Liver (tissue), 3 donors: Measurements from ENCODE around the gene HUWE1.

Experiments used
- CTCF ChIP-seq: fragments of 150-350 bp; IDR thresholded peaks from 2 replicates; pipeline ENCODE4 v1.5.1; 2017; ENCODE audit warnings: improper control_type of control experiment, low read depth, low read length; ENCODE audit not compliant: missing input control
- RAD21 ChIP-seq, 2 donors: IDR thresholded peaks; 2 replicates each; pipeline ENCODE4 v1.6.1; 2016; ENCODE audit warnings: antibody characterized with exemption in 2 of 2, mild to moderate bottlenecking in 2 of 2
- RXRA ChIP-seq, 2 donors: IDR thresholded peaks; 2 replicates each; pipeline ENCODE4 v1.6.1; 2017 to 2018; ENCODE audit warnings: antibody characterized with exemption in 2 of 2, mild to moderate bottlenecking in 1 of 2
- TAF1 ChIP-seq: conservative IDR thresholded peaks from 2 replicates; pipeline ENCODE4 v1.6.1; 2016; ENCODE audit warnings: antibody characterized with exemption, mild to moderate bottlenecking
- YY1 ChIP-seq: IDR thresholded peaks from 2 replicates; pipeline ENCODE4 v1.6.1; 2016; ENCODE audit warnings: antibody characterized with exemption, mild to moderate bottlenecking
- TF ChIP-seq, protein P1 (sequence below): IDR thresholded peaks from 2 replicates; pipeline ENCODE4 v1.6.1; 2016; ENCODE audit warnings: antibody characterized with exemption
- TF ChIP-seq, protein P2 (sequence below): IDR thresholded peaks from 2 replicates; pipeline ENCODE4 v1.6.1; 2016; ENCODE audit warnings: antibody characterized with exemption, mild to moderate bottlenecking
- donor health status: healthy.
- donor health status: healthy.

DNA sequence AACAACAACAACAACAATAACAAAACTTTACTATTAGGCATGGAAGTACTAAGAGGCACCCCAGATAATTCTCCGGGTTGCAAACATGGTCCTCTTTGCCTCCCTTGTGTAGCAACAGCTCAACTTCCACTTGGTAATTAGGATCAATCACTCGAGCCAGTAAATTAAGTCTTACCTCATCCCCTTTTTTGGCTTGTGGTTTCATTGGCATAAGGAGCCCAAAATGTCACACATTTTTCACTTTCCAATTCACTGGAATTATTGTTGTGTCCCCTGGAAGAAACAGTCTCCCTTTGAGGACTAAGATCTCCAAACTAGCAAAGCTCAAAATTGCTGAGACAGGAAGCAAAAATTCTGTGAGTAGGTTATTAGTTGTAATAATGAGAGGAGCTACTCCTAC, 203.1 kb downstream of the HUWE1 start:
- TF ChIP-seq CTCF: no peak
- TF ChIP-seq, protein P1, sequence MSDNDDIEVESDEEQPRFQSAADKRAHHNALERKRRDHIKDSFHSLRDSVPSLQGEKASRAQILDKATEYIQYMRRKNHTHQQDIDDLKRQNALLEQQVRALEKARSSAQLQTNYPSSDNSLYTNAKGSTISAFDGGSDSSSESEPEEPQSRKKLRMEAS: no peak
- no peak for TF ChIP-seq RXRA (IDR thresholded peaks at IDR 0.05)
- TF ChIP-seq, protein P2, sequence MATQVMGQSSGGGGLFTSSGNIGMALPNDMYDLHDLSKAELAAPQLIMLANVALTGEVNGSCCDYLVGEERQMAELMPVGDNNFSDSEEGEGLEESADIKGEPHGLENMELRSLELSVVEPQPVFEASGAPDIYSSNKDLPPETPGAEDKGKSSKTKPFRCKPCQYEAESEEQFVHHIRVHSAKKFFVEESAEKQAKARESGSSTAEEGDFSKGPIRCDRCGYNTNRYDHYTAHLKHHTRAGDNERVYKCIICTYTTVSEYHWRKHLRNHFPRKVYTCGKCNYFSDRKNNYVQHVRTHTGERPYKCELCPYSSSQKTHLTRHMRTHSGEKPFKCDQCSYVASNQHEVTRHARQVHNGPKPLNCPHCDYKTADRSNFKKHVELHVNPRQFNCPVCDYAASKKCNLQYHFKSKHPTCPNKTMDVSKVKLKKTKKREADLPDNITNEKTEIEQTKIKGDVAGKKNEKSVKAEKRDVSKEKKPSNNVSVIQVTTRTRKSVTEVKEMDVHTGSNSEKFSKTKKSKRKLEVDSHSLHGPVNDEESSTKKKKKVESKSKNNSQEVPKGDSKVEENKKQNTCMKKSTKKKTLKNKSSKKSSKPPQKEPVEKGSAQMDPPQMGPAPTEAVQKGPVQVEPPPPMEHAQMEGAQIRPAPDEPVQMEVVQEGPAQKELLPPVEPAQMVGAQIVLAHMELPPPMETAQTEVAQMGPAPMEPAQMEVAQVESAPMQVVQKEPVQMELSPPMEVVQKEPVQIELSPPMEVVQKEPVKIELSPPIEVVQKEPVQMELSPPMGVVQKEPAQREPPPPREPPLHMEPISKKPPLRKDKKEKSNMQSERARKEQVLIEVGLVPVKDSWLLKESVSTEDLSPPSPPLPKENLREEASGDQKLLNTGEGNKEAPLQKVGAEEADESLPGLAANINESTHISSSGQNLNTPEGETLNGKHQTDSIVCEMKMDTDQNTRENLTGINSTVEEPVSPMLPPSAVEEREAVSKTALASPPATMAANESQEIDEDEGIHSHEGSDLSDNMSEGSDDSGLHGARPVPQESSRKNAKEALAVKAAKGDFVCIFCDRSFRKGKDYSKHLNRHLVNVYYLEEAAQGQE: no peak
- no peak for TF ChIP-seq TAF1
- no peak for TF ChIP-seq YY1
- no peak for TF ChIP-seq RAD21 (IDR thresholded peaks at IDR 0.05)
